GM23248 (cell line): ENCODE measurements around the gene SERAC1. TPM values are rescaled to one million over a fixed set of nuclear protein-coding genes. Genes with fewer than 3 reads are reported as not detected.

Experiments used
- DNase-seq: peaks from one replicate; pipeline ENCODE4 v3.0.0-alpha.2; 2015
- H2AFZ ChIP-seq: fragments of 200-600 bp; sonication (generic); 2 replicates; pipeline ENCODE4 v1.6.1; 2016; ENCODE audit warnings: antibody characterized with exemption
- H3F3A ChIP-seq: fragments of 200-600 bp; sonication (generic); 2 replicates; pipeline ENCODE4 v1.6.1; 2016; ENCODE audit warnings: mild to moderate bottlenecking, antibody characterized with exemption, mixed run types; ENCODE audit not compliant: insufficient read depth
- H3K27ac ChIP-seq: fragments of 200-600 bp; sonication (generic); 2 replicates; pipeline ENCODE4 v1.5.1; 2016; ENCODE audit warnings: mild to moderate bottlenecking
- H3K27me3 ChIP-seq: fragments of 200-600 bp; sonication (generic); replicated peaks from 2 replicates; pipeline ENCODE4 v1.6.1; 2016; ENCODE audit warnings: mild to moderate bottlenecking; ENCODE audit not compliant: insufficient read depth
- H3K36me3 ChIP-seq: fragments of 200-600 bp; sonication (generic); 2 replicates; pipeline ENCODE4 v1.6.1; 2016; ENCODE audit warnings: low read depth, mild to moderate bottlenecking
- H3K4me1 ChIP-seq: fragments of 200-600 bp; sonication (generic); 2 replicates; pipeline ENCODE4 v1.6.1; 2016; ENCODE audit warnings: mild to moderate bottlenecking; ENCODE audit not compliant: insufficient read depth
- H3K4me2 ChIP-seq: fragments of 200-600 bp; sonication (generic); one replicate; pipeline ENCODE4 v1.6.1; 2016; ENCODE audit warnings: mild to moderate bottlenecking; ENCODE audit not compliant: unreplicated experiment
- H3K4me3 ChIP-seq: fragments of 200-600 bp; sonication (generic); 2 replicates; pipeline ENCODE4 v1.5.1; 2016; ENCODE audit warnings: mild to moderate bottlenecking
- H3K79me2 ChIP-seq: fragments of 200-600 bp; sonication (generic); 2 replicates; pipeline ENCODE4 v1.6.1; 2016; ENCODE audit warnings: mild to moderate bottlenecking; ENCODE audit not compliant: insufficient read depth
- H3K9ac ChIP-seq: fragments of 200-600 bp; sonication (generic); 2 replicates; pipeline ENCODE4 v1.6.1; 2016; ENCODE audit warnings: mild to moderate bottlenecking
- H3K9me2 ChIP-seq: fragments of 200-600 bp; sonication (generic); 2 replicates; pipeline ENCODE4 v1.6.1; 2016; ENCODE audit warnings: mixed run types, mild to moderate bottlenecking, moderate library complexity; ENCODE audit not compliant: insufficient read depth
- H3K9me3 ChIP-seq: fragments of 200-600 bp; sonication (generic); one replicate; pipeline ENCODE4 v1.6.1; 2017; ENCODE audit warnings: low read depth
- H4K20me1 ChIP-seq: fragments of 200-600 bp; sonication (generic); 2 replicates; pipeline ENCODE4 v1.6.0; 2016; ENCODE audit not compliant: insufficient read depth
- EZH2 ChIP-seq: fragments of 200-600 bp; sonication (generic); IDR thresholded peaks from 2 replicates; pipeline ENCODE4 v1.6.1; 2018; ENCODE audit warnings: antibody characterized with exemption, mild to moderate bottlenecking; ENCODE audit not compliant: insufficient read depth, poor library complexity, severe bottlenecking
- EZH2phosphoT487 ChIP-seq: fragments of 200-600 bp; sonication (generic); IDR thresholded peaks from 2 replicates; pipeline ENCODE4 v1.6.1; 2018; ENCODE audit warnings: antibody characterized with exemption, moderate library complexity, mild to moderate bottlenecking, low read depth; ENCODE audit not compliant: insufficient read depth
- WGBS, 2 experiments: methylation state at CpG; one replicate each; pipeline ENCODE4 v1.1.6; 2015 to 2017; ENCODE audit warnings: low lambda C conversion rate in 2 of 2, low coverage in 1 of 2; ENCODE audit errors: missing lambda C conversion rate in 2 of 2; 5-methylcytosine and 5-hydroxymethylcytosine counted together
- in situ Hi-C: fragments of 300-500 bp; cut with MboI; formaldehyde crosslinking; loops from 2 replicates; pipeline ENCODE4 v1.15.0; 2020
- polyA plus RNA-seq: library from polyadenylated mRNA; unstranded; fragments of >200 nt; fragmentation: Nextera tagmentation; extraction: Ambion mirVana; gene quantifications from 2 replicates; pipeline ENCODE4 v1.2.1, GENCODE V29; 2016
- total RNA-seq: library from RNA; depleted of rRNA; stranded (reverse); fragments of >200 nt; shearing (Covaris generic); gene quantifications from 2 replicates; pipeline ENCODE4 v1.2.3, GENCODE V29; 2014

Gene SERAC1
- total and polyA plus RNA-seq, 2 experiments from 2014 or later: 8.4 to 10.8 TPM

DNA sequence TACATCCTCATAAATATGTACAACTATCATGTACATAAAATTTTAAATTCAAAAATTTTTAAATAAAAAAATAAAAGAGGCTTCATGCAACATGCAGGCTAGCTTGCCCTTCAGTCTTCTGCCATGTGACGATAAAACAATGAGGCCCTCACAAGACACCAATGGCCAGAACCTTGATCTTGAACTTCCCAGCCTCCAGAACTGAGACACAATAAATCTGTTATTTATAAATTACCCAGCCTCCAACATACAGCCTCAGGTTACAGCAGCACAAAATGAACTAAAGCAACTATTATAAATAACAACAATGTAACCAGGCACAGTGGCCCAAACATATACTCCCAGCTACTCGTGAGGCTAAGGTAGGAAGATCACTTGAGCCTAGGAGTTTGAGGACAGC lies 42.8 kb downstream of the SERAC1 start:
- no peak overlapping the region for H3K27ac ChIP-seq
- no peaks in the 10 kb centered on the region for H3K9me2 ChIP-seq
- peaks cover 4% of the 10 kb centered on the region; the same call in 1 of the 2 replicates for H3K36me3 ChIP-seq
- H3K79me2 ChIP-seq: no peaks in the 10 kb centered on the region
- TF ChIP-seq EZH2phosphoT487: no peak
- no peak for TF ChIP-seq EZH2
- H3K27me3 ChIP-seq: no peaks in the 10 kb centered on the region
- H3K9me3 ChIP-seq: no peaks in the 10 kb centered on the region
- no peaks in the 10 kb centered on the region for H4K20me1 ChIP-seq
- H3K4me2 ChIP-seq: no peak overlapping the region
- in situ Hi-C loops: no loop called here
- H3K9ac ChIP-seq: no peak overlapping the region
- no peak overlapping the region for H3K4me3 ChIP-seq
- H3F3A ChIP-seq: no peaks in the 10 kb centered on the region
- no peaks in the 10 kb centered on the region for H3K4me1 ChIP-seq
- 94 to 97% methylated on average over 2 of the region's 2 CpGs for WGBS, 2 experiments
- no peak for DNase-seq
- H2AFZ ChIP-seq: no peak overlapping the region

DNA sequence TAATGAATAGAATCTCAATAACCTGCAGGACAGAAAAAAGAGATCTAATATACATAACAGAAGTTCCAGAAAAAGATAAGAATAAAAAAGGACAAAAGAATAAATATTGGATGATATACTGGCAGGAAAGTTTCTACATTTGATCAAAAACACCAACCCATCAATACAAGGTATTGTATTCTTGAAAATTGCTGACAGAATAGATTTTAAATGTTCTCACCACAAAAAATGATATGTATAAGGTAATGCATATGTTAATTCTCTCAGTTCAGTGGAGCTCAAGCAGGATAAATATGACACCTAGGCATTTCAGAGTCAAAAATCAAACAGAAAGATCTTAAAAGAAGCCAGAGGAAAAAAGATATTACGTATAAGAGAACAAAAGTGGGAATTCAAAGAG lies 43.8 kb downstream of the SERAC1 start:
- H3K79me2 ChIP-seq: no peaks in the 10 kb centered on the region
- no peaks in the 10 kb centered on the region for H3K9me2 ChIP-seq
- no peak overlapping the region for H3K4me3 ChIP-seq
- H3K9ac ChIP-seq: no peak overlapping the region
- H3K27me3 ChIP-seq: no peaks in the 10 kb centered on the region
- no peak overlapping the region for H2AFZ ChIP-seq
- H4K20me1 ChIP-seq: no peaks in the 10 kb centered on the region
- H3K9me3 ChIP-seq: no peaks in the 10 kb centered on the region
- no peak overlapping the region for H3K4me2 ChIP-seq
- WGBS, 2 experiments: 86% methylated on average over 1 of the region's 1 CpG
- no peaks in the 10 kb centered on the region for H3F3A ChIP-seq
- H3K4me1 ChIP-seq: no peaks in the 10 kb centered on the region
- peaks cover 4% of the 10 kb centered on the region; the same call in 1 of the 2 replicates for H3K36me3 ChIP-seq
- in situ Hi-C loops: no loop called here
- no peak for TF ChIP-seq EZH2
- no peak for TF ChIP-seq EZH2phosphoT487
- no peak overlapping the region for H3K27ac ChIP-seq
- DNase-seq: no peak

DNA sequence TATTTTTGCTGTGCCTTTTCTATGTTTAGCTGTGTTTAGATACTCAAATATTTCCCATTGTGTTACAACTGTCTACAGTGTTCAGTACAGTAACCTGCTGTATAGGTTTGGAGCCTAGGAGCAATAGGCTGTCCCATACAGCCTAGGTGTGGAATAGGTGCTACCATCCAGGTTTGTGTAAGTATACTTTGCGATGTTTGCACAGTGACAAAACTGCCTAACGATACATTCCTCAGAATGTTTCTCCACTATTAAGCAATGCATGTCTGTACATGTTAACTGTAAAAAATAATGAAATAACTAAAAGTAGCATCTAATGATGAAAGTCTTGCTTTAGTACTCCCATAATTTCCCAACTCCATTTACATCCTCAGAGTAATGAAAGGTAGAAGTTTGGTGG lies 46.0 kb downstream of the SERAC1 start:
- no peaks in the 10 kb centered on the region for H3K4me1 ChIP-seq
- no peak overlapping the region for H3K4me3 ChIP-seq
- no peak for DNase-seq
- in situ Hi-C loops: no loop called here
- TF ChIP-seq EZH2phosphoT487: no peak
- TF ChIP-seq EZH2: no peak
- peaks cover 4% of the 10 kb centered on the region; the same call in 1 of the 2 replicates for H3K36me3 ChIP-seq
- no peaks in the 10 kb centered on the region for H3K27me3 ChIP-seq
- WGBS, 2 experiments: 98 to 100% methylated on average over 2 of the region's 2 CpGs
- H2AFZ ChIP-seq: no peak overlapping the region
- peaks cover 6% of the 10 kb centered on the region; the same call in 1 of the 2 replicates for H3F3A ChIP-seq
- no peaks in the 10 kb centered on the region for H3K9me2 ChIP-seq
- no peaks in the 10 kb centered on the region for H3K79me2 ChIP-seq
- no peak overlapping the region for H3K9ac ChIP-seq
- no peak overlapping the region for H3K4me2 ChIP-seq
- H3K27ac ChIP-seq: no peak overlapping the region
- H3K9me3 ChIP-seq: no peaks in the 10 kb centered on the region
- H4K20me1 ChIP-seq: no peaks in the 10 kb centered on the region

DNA sequence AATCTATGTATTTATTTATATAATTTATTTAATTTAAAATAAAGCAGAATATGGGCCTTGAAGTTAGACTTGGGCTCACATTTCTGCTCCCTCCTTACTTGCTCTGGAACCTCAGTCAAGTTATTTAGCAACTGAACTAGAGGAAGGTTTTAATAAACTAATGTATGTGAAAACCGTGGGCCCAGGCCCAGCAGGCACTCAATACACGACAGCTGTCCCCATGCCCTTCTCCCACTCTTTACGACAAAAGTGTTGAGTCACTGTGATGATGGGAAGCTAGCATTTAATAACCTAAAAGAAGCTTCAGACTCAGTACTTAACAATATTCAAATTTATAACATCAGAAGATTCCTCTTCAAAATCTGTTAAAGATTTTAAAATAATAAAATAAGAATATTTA lies 46.7 kb downstream of the SERAC1 start:
- TF ChIP-seq EZH2 (no peak), EZH2phosphoT487 (no peak)
- Histone ChIP-seq H3K4me3 (no peak overlapping the region), H3K27ac (no peak overlapping the region), H3K79me2 (no peaks in the 10 kb centered on the region), H3K4me2 (no peak overlapping the region), H3K9me3 (no peaks in the 10 kb centered on the region), H3K27me3 (no peaks in the 10 kb centered on the region), H3F3A (peaks cover 6% of the 10 kb centered on the region; the same call in 1 of the 2 replicates), H3K36me3 (peaks cover 4% of the 10 kb centered on the region; the same call in 1 of the 2 replicates), H3K4me1 (no peaks in the 10 kb centered on the region), H4K20me1 (no peaks in the 10 kb centered on the region), H3K9me2 (no peaks in the 10 kb centered on the region), H3K9ac (no peak overlapping the region), H2AFZ (no peak overlapping the region)
- WGBS, 2 experiments: 55 to 59% methylated on average over 3 of the region's 3 CpGs
- in situ Hi-C loops: no loop called here
- DNase-seq: no peak

DNA sequence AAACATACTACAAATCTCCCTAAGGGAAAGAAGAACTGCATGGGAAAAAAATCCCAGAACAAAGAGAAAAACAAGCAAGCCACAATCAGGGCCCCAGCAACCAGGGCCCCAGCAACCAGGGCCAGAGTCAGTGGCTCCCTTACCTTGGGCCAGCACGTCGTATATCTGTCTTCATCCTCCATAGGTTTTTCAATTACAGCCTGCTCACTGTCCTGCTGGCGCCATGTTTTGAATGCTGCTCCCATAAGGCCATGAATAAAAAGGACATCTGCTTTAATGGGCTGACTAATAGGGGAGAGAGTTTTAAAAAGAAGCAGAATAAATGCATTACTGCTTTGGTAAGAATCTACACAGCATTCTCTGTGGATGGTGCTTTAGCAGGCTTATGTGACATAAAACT lies 49.2 kb downstream of the SERAC1 start:
- H3K4me1 ChIP-seq: no peaks in the 10 kb centered on the region
- no peak overlapping the region for H2AFZ ChIP-seq
- no peak overlapping the region for H3K4me3 ChIP-seq
- no peak for DNase-seq
- no peak overlapping the region for H3K27ac ChIP-seq
- no peaks in the 10 kb centered on the region for H3K27me3 ChIP-seq
- TF ChIP-seq EZH2 (no peak), EZH2phosphoT487 (no peak)
- H3K9ac ChIP-seq: no peak overlapping the region
- H3K36me3 ChIP-seq: no peaks in the 10 kb centered on the region
- in situ Hi-C loops: no loop called here
- H3K9me3 ChIP-seq: no peaks in the 10 kb centered on the region
- H3K4me2 ChIP-seq: no peak overlapping the region
- no peaks in the 10 kb centered on the region for H4K20me1 ChIP-seq
- no peaks in the 10 kb centered on the region for H3K79me2 ChIP-seq
- H3K9me2 ChIP-seq: no peaks in the 10 kb centered on the region
- peaks cover 9% of the 10 kb centered on the region; the same call in 1 of the 2 replicates for H3F3A ChIP-seq
- 92 to 94% methylated on average over 3 of the region's 3 CpGs for WGBS, 2 experiments
